Peyer's patch (tissue), 4 donors: ENCODE data around the gene SEC14L5. TPM values are rescaled to one million over a fixed set of nuclear protein-coding genes. Genes with fewer than 3 reads are reported as not detected.

Experiments
- DNase-seq, 3 donors: peaks; one replicate each; pipeline ENCODE4 v3.0.0-alpha.2; 2017 to 2019
- H3K27ac ChIP-seq, 4 donors: fragments of 200-600 bp; sonication (generic); one replicate each; pipeline ENCODE4 v1.5.1; 2016 to 2019
- H3K27me3 ChIP-seq, 2 donors: fragments of 200-600 bp; sonication (generic); one replicate each; pipeline ENCODE4 v1.5.1; 2019
- H3K36me3 ChIP-seq, 3 donors: fragments of 200-600 bp; sonication (generic); one replicate each; pipeline ENCODE4 v1.5.1; 2016 to 2019
- H3K4me1 ChIP-seq, 4 donors: fragments of 200-600 bp; sonication (generic); one replicate each; pipeline ENCODE4 v1.5.1; 2016 to 2019
- H3K4me3 ChIP-seq, 4 donors: fragments of 200-600 bp; sonication (generic); 1 replicate in 3 of 4; 2 replicates in 1 of 4; pipeline ENCODE4 v1.5.1; 2016 to 2019; ENCODE audit warnings: mild to moderate bottlenecking in 1 of 4
- H3K9me3 ChIP-seq, 4 donors: fragments of 200-600 bp; sonication (generic); one replicate each; pipeline ENCODE4 v1.5.1; 2016 to 2019; ENCODE audit warnings: mild to moderate bottlenecking in 1 of 4
- POLR2A ChIP-seq, 2 donors: fragments of 450-650 bp; IDR thresholded peaks; one replicate each; pipeline ENCODE4 v1.5.1; 2017; ENCODE audit warnings: antibody characterized with exemption in 2 of 2, mild to moderate bottlenecking in 2 of 2, moderate library complexity in 2 of 2
- total RNA-seq, 4 donors: library from RNA; depleted of rRNA; stranded (reverse); fragments of >200 nt; gene quantifications; one replicate each; pipeline ENCODE4 v1.1.0, GENCODE V29; 2016
- TF ChIP-seq, protein P1 (sequence below), 6 experiments: fragments of 450-650 bp in 4 of 6; fragments of 200-600 bp in 2 of 6; sonication (generic) in 1 of 6; IDR thresholded peaks; one replicate each; pipeline ENCODE4 v1.5.1; 2017 to 2019; ENCODE audit warnings: antibody characterized with exemption in 6 of 6, mild to moderate bottlenecking in 3 of 6, moderate library complexity in 1 of 6

The SEC14L5 gene
- total RNA-seq, 4 donors from 2014 or later = 0.13 to 2.0 (median 1.1) TPM

DNA sequence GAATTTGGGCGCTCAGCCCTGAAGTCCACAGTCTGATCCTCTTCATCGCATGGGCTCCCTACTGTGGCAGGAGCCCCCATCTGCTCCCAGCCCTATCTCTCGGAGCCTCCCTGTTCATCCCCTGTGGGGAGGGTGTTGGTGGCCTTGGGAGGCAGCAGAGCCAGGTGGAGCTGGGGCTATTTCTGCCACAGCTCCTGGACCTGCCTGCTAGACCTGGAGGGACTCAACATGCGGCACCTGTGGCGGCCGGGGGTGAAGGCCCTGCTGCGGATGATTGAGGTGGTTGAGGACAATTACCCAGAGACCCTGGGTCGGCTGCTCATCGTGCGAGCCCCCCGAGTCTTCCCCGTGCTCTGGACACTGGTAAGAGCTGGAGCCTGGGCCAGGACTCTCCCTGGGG lies 45.1 kb downstream of the SEC14L5 start:
- H3K27ac ChIP-seq = no peak overlapping the region
- TF ChIP-seq, protein P1, sequence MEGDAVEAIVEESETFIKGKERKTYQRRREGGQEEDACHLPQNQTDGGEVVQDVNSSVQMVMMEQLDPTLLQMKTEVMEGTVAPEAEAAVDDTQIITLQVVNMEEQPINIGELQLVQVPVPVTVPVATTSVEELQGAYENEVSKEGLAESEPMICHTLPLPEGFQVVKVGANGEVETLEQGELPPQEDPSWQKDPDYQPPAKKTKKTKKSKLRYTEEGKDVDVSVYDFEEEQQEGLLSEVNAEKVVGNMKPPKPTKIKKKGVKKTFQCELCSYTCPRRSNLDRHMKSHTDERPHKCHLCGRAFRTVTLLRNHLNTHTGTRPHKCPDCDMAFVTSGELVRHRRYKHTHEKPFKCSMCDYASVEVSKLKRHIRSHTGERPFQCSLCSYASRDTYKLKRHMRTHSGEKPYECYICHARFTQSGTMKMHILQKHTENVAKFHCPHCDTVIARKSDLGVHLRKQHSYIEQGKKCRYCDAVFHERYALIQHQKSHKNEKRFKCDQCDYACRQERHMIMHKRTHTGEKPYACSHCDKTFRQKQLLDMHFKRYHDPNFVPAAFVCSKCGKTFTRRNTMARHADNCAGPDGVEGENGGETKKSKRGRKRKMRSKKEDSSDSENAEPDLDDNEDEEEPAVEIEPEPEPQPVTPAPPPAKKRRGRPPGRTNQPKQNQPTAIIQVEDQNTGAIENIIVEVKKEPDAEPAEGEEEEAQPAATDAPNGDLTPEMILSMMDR (IDR thresholded peaks at IDR 0.05) = no peak
- no peak for TF ChIP-seq POLR2A (IDR thresholded peaks at IDR 0.05)
- no peak overlapping the region for H3K4me3 ChIP-seq

DNA sequence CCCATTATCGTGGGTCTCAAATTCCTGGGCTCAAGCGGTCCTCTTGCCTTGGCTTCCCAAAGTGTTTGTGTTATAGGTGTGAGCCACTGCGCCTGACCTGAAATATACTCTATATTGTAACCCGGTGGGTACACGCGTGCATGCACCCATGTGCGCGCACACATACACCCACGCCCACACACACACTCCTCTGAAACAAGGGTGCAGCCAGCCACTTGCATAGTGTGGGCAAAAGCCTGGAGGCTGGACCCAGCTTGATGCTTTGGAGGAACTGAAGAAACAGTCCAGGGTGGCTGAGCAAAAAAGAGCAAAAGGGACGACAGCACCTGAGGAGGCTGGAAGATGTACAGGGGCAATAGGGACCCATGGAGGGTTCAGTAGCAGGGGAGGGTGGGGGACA lies 45.7 kb downstream of the SEC14L5 start:
- DNase-seq = no peak
- no peaks in the 10 kb centered on the region for H3K9me3 ChIP-seq
- H3K27ac ChIP-seq = no peak overlapping the region
- TF ChIP-seq, protein P1 (IDR thresholded peaks at IDR 0.05) = no peak
- no peak for TF ChIP-seq POLR2A (IDR thresholded peaks at IDR 0.05)
- no peak overlapping the region for H3K4me3 ChIP-seq
- no peaks in the 10 kb centered on the region for H3K4me1 ChIP-seq
- H3K36me3 ChIP-seq = no peaks in the 10 kb centered on the region
- no peaks in the 10 kb centered on the region for H3K27me3 ChIP-seq

More for the DNA sequence above, 45.1 kb downstream of the SEC14L5 start:
- Histone ChIP-seq H3K27me3 (no peaks in the 10 kb centered on the region), H3K4me1 (no peaks in the 10 kb centered on the region), H3K36me3 (no peaks in the 10 kb centered on the region), H3K9me3 (no peaks in the 10 kb centered on the region)
- no peak for DNase-seq

DNA sequence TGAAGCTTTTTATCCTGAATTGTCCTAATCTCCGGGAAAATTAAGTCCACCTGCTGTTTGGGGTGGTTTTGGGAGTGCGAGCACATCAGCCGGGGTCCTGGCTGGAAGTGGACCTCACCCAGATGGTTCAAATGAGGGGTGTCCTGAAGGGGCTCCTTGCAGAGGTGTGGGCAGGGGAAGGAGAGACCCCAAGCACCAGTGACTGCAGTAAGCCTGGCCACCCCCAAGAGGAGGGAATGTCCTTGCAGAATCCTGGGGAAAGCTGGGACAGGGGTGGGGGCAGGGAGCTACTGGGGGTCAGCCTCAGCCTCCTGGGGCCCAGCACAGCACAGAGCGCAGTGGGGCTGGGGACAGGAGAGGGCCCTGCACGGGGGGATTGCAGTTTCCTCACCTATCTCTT lies 46.2 kb downstream of the SEC14L5 start:
- Histone ChIP-seq H3K4me1 (no peaks in the 10 kb centered on the region), H3K36me3 (no peaks in the 10 kb centered on the region), H3K9me3 (no peaks in the 10 kb centered on the region), H3K4me3 (no peak overlapping the region), H3K27me3 (no peaks in the 10 kb centered on the region), H3K27ac (no peak overlapping the region)
- TF ChIP-seq, protein P1 (IDR thresholded peaks at IDR 0.05) = no peak
- no peak for TF ChIP-seq POLR2A (IDR thresholded peaks at IDR 0.05)
- DNase-seq = no peak

DNA sequence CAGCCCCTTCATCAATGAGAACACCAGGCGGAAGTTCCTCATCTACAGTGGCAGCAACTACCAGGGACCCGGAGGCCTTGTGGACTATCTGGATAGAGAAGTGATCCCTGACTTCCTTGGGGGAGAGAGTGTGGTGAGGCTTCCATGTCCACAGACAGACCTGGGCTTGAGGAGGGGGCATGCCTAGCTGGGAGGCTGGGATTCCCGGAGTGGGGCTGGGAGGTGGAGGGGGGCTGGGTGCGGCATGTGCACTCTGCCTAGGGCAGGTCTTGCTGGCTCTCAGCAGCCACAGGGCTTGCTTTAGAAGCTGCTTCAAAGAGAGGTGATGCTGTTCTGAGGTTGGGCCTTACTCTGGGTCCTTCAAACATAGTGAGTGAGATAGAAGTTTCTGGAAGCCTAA lies 47.8 kb downstream of the SEC14L5 start:
- no peak for DNase-seq
- H3K4me3 ChIP-seq = no peak overlapping the region
- H3K9me3 ChIP-seq = no peaks in the 10 kb centered on the region
- H3K4me1 ChIP-seq = no peaks in the 10 kb centered on the region
- no peak overlapping the region for H3K27ac ChIP-seq
- no peaks in the 10 kb centered on the region for H3K27me3 ChIP-seq
- TF ChIP-seq POLR2A (IDR thresholded peaks at IDR 0.05) = no peak
- TF ChIP-seq, protein P1 (IDR thresholded peaks at IDR 0.05) = no peak
- H3K36me3 ChIP-seq = no peaks in the 10 kb centered on the region

DNA sequence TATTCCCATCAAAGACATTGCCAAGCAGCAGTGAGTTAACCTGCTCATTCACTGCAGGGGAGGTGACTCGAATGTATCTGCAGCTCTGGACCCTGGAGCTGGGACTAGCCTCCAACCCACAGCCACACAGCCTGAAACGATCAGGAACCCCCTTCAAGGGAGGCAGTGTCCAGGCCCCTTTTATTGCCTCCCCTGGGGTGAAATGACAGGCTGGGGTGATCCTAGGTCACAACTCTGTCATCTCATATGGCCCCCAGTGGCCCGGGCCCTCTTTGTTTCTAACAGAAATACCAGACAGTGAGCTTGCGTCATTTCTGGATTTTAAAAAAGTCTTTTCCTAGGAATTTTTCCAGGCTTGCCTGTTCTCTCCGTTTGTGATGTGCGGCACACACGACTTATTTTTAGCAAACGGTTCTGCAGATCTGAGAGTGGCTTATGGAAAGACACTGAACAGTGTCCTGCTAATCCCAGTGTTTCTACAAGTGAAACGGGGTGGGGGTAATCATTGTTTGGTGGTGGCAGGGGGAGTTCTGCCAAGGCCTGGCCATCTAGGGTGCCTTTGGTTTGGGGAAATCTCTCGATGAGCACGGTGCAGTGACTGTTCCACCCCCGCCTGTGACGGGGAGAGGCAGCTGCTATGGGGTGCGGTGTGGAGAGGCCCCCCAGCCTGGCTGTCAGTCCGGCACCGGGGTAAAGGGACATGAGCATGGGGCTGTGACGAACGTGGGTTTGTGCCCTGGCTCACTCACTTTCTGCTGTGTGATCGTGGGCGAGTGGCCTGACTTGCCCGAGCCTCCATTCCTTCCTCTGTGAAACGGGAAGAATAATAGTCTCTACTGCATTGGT lies 48.4 kb downstream of the SEC14L5 start:
- Histone ChIP-seq H3K9me3 (no peaks in the 10 kb centered on the region), H3K27me3 (no peaks in the 10 kb centered on the region), H3K36me3 (no peaks in the 10 kb centered on the region), H3K4me3 (no peak overlapping the region), H3K27ac (no peak overlapping the region), H3K4me1 (no peaks in the 10 kb centered on the region)
- DNase-seq = no peak
- TF ChIP-seq, protein P1 (IDR thresholded peaks at IDR 0.05) = no peak
